Type B pancreatic cell (in vitro differentiated cells): ENCODE results near the gene NTN5. TPM values are rescaled to one million over a fixed set of nuclear protein-coding genes. Genes with fewer than 3 reads are reported as not detected.

Experiments used
- DNase-seq: peaks from one replicate; pipeline ENCODE4 v3.0.0; 2021; ENCODE audit warnings: mixed read lengths; ENCODE audit not compliant: unreplicated experiment; ENCODE audit errors: extremely low spot score
- H3K27ac Mint-ChIP-seq: 2 replicates; pipeline ENCODE4 v1.8.0; 2021; ENCODE audit warnings: mild to moderate bottlenecking, mixed read lengths
- H3K27me3 Mint-ChIP-seq: 2 replicates; pipeline ENCODE4 v1.8.0; 2021; ENCODE audit warnings: mixed read lengths
- H3K36me3 Mint-ChIP-seq: 2 replicates; pipeline ENCODE4 v1.8.0; 2021; ENCODE audit warnings: mixed read lengths
- H3K4me1 Mint-ChIP-seq: one replicate; pipeline ENCODE4 v1.8.0; 2021; ENCODE audit warnings: mixed read lengths; ENCODE audit not compliant: unreplicated experiment
- H3K4me3 Mint-ChIP-seq: 2 replicates; pipeline ENCODE4 v1.8.0; 2021; ENCODE audit warnings: mild to moderate bottlenecking, mixed read lengths
- H3K9me3 Mint-ChIP-seq: 2 replicates; pipeline ENCODE4 v1.8.0; 2021; ENCODE audit warnings: mixed read lengths
- long read RNA-seq: library from polyadenylated mRNA; unstranded; transcript quantifications from one replicate; pipeline ENCODE4 v2.0.0, GENCODE V29; 2020
- total RNA-seq: library from RNA; stranded (reverse); gene quantifications from 2 replicates; pipeline ENCODE4 v1.2.1, GENCODE V29; 2021; ENCODE audit warnings: low replicate concordance
- TF ChIP-seq, protein P1 (sequence below): fragments of 200-600 bp; sonication (generic); conservative IDR thresholded peaks from 2 replicates; pipeline ENCODE4 v1.5.0; 2021; ENCODE audit warnings: antibody characterized with exemption, mild to moderate bottlenecking

NTN5 gene, protein sequence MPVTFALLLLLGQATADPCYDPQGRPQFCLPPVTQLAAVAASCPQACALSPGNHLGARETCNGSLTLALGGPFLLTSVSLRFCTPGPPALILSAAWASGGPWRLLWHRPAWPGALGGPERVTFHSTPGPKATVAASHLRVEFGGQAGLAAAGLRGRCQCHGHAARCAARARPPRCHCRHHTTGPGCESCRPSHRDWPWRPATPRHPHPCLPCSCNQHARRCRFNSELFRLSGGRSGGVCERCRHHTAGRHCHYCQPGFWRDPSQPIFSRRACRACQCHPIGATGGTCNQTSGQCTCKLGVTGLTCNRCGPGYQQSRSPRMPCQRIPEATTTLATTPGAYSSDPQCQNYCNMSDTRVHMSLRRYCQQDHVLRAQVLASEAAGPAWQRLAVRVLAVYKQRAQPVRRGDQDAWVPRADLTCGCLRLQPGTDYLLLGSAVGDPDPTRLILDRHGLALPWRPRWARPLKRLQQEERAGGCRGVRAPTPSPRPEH
- 0.86 and 1.2 TPM in 2 replicates for total RNA-seq
- long read RNA-seq: 0 reads

DNA sequence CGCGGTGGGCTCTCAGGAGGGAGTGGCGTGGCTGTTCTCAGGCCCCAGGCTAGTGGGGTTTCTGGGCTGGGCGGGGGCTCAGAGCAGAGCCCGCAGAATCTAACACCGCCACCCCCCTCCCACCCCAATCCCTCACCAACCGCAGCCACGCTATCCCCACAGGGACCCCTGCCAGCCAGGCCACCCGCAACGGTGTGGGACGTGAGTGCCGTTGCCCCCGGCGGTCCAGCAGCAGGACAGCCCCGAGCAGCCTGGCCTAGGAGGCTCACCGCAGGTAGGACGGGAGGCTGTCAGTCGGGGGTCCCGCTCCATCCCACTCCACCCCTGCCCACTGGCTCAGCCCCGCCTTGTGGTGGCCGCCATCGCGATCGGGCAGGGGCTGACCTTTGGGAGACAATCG lies at the start of gene NTN5:
Gene NTN5, minus strand, starts transcription at position 24 of the 400 bp plus-strand sequence. CDS start 2,031 bp downstream, outside the sequence.
- no peak within 1 kb of the TSS for H3K4me3 Mint-ChIP-seq

DNA sequence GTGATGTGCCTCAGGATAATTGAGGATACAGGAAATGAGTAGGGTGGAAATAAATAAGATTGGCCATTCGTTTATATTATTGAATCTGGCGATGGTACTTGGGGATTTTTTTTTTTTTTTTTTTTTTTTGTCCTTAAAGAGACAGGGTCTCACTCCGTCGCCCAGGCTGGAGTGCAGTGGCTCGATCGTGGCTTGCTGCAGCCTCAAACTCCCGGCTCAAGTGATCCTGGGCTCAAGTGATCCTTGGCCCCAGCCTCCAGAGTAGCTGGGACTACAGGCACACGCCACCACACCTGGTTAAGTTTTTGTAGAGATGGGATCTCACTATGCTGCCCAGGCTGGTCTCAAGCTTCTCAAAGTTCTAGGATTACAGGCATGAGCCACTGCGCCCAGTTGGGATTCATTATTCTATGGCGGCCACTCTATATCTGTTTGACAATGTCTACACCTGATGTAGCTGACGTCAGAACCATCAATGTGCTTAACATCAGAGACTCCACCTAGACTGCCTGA lies 49.4 kb upstream of the NTN5 start:
- Mint-ChIP-seq H3K4me3 (peak overlapping the region; percentile 41), H3K27ac (peak overlapping the region; percentile 31), H3K27me3 (no peaks in the 10 kb centered on the region), H3K9me3 (peaks cover 3% of the 10 kb centered on the region), H3K36me3 (peaks cover 9% of the 10 kb centered on the region), H3K4me1 (peaks cover 24% of the 10 kb centered on the region)
- TF ChIP-seq, protein P1, sequence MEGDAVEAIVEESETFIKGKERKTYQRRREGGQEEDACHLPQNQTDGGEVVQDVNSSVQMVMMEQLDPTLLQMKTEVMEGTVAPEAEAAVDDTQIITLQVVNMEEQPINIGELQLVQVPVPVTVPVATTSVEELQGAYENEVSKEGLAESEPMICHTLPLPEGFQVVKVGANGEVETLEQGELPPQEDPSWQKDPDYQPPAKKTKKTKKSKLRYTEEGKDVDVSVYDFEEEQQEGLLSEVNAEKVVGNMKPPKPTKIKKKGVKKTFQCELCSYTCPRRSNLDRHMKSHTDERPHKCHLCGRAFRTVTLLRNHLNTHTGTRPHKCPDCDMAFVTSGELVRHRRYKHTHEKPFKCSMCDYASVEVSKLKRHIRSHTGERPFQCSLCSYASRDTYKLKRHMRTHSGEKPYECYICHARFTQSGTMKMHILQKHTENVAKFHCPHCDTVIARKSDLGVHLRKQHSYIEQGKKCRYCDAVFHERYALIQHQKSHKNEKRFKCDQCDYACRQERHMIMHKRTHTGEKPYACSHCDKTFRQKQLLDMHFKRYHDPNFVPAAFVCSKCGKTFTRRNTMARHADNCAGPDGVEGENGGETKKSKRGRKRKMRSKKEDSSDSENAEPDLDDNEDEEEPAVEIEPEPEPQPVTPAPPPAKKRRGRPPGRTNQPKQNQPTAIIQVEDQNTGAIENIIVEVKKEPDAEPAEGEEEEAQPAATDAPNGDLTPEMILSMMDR: no peak
- DNase-seq: no peak

More for the DNA sequence above, at the start of gene NTN5:
- no peak for DNase-seq
- no peak within 1 kb of the TSS for H3K27ac Mint-ChIP-seq
- H3K9me3 Mint-ChIP-seq: no peaks in the 10 kb centered on the region
- peaks cover 7% of the 10 kb centered on the region for H3K27me3 Mint-ChIP-seq
- TF ChIP-seq, protein P1: no peak
- H3K36me3 Mint-ChIP-seq: no peaks in the 10 kb centered on the region
- H3K4me1 Mint-ChIP-seq: peaks cover 27% of the 10 kb centered on the region

DNA sequence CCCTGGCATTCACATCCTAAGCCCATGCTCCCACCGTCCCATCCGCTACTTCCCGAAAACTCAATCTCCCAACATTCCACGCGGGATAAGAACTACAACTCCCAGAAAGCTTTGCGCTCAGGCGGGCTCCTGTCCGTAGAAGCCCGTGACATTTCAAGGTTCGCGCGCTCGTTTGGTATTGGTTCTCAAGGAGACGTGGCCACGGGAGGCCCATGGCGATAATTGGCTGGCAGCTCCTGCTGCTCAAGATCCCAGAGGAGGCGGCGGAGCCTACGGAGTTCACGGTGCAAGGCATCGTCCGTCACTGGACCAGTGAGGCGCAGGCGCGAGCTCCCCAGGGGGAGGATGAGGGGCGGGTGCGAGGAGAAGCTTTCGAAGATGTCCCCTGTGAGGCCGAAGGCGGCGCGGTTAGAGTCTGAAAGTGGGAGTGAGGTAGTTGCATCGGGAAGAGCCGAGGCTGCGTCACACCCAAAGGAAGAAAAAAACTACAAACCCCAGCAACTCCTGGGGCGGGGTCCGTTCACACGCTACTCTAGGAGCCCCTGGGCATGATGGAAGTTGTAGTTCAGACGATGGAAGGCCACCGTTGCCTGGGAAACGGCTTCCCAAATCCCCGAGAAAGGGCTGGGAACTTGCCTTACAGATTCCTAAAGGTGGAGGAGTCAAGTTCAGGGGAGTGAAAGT lies 47.9 kb upstream of the NTN5 start:
- Mint-ChIP-seq H3K4me1 (peaks cover 29% of the 10 kb centered on the region), H3K9me3 (peaks cover 3% of the 10 kb centered on the region), H3K4me3 (peak overlapping the region; percentile 99), H3K27me3 (no peaks in the 10 kb centered on the region), H3K27ac (peak overlapping the region; percentile 98), H3K36me3 (peaks cover 6% of the 10 kb centered on the region)
- TF ChIP-seq, protein P1: no peak
- peak; percentile 95 for DNase-seq

DNA sequence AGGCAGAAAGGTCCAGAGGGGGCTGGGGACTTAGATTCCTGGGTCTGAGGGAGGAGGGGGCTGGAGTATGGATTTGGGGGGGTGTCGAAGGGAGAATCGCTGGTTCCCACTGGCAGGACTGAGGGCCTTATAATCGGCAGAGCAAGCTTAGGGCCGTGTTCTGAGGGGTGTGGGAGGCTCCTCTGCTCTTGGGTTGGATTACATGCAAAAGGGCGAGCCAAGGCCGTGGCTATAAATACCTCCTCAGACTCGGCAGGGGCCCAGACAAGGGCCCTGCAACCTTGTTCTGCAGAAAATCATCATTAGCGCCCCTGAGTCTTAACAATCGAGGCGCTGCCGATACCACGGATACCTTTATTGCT lies 47.4 kb upstream of the NTN5 start:
- Mint-ChIP-seq H3K4me3 (peak overlapping the region; percentile 99), H3K4me1 (peaks cover 25% of the 10 kb centered on the region), H3K36me3 (peaks cover 4% of the 10 kb centered on the region), H3K9me3 (peaks cover 3% of the 10 kb centered on the region), H3K27me3 (no peaks in the 10 kb centered on the region), H3K27ac (peak overlapping the region; percentile 98)
- DNase-seq: no peak
- TF ChIP-seq, protein P1: no peak

DNA sequence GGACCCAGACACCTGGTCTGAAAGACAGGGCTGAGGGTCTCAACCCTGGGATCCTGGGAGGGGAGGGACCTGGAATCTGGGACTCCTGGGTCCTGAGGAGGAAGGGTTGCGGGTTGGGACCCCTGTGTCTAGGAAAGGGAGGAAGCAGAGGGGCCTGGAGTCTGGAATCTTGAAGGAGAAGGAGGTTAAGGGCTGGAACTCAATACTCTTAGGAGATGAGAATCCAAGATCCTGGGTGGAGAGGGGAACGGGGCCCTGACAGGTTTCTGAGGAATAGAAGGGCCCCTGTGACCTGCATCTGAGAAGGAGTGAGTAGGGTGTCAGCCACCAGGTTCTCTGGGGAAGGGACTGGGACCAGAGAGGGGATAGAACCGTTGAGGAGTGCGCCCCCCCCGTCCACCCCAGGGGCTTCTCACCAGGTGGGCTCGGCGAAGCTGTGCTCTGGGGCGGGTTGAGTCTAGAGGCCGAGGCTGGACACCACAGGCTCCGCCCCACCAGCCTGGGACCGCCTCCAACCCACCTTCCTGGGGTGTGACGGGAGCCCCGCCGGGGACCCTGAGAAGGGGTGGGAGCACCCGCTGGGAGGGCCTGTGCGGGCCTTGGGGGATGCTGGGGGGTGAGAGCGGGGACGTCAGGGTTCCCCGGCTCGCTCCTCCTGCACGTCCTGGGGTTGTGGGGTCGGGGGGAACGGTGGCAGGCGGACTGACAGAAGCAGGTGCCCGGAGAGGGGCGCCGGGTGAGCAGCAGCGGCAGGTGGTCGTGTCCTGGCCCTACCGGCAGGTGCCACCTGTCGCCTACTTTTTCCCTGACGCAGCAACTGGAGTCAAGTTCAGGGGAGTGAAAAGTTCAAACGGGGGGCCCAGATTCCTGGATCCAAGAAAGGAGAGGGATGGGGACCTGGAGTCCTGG lies 46.7 kb upstream of the NTN5 start, which contains the start of gene MAMSTR:
Gene MAMSTR, minus strand, starts transcription at position 463 of the 909 bp plus-strand sequence. CDS start 694 bp downstream, outside the sequence.
- DNase-seq: no peak
- Mint-ChIP-seq H3K4me3 (peak within 1 kb of the TSS; percentile 99), H3K27ac (peak within 1 kb of the TSS; percentile 98), H3K9me3 (no peaks in the 10 kb centered on the region), H3K36me3 (no peaks in the 10 kb centered on the region), H3K4me1 (peaks cover 26% of the 10 kb centered on the region), H3K27me3 (no peaks in the 10 kb centered on the region)
- TF ChIP-seq, protein P1: no peak
